GM19099 (cell line): ENCODE measurements around the gene P2RY13.

Experiments used
- POLR2A ChIP-seq: IDR thresholded peaks from 3 replicates; pipeline ENCODE4 v1.6.1; 2011; ENCODE audit warnings: low read depth; ENCODE audit not compliant: insufficient read length; ENCODE audit errors: extremely low read depth

P2RY13 gene

GRCh38 chr3:151309566-151309965 is 19.8 kb downstream of the P2RY13 start:
- TF ChIP-seq POLR2A: no peak

GRCh38 chr3:151307583-151308488 is 21.5 kb downstream of the P2RY13 start:
- TF ChIP-seq POLR2A: no peak

DNA sequence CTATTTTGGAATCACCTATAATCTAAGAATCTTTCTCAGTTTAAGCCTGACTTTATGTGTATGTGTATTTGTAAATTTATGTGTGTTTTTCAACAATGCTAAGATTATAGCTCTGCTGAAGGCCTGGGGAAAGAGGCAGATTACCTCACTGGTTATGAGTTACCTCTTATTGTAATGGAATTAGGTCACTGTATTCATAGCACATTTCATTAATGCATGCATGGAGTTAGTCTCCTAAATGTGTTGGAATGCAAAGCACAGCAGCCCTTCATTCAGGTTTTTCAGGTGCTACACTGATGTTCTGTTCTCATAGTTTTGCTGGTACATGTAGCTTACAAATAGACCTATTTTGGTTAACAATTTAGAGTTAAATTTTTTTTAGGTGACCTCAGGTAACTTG is 22.2 kb downstream of the P2RY13 start:
- TF ChIP-seq POLR2A: no peak

DNA sequence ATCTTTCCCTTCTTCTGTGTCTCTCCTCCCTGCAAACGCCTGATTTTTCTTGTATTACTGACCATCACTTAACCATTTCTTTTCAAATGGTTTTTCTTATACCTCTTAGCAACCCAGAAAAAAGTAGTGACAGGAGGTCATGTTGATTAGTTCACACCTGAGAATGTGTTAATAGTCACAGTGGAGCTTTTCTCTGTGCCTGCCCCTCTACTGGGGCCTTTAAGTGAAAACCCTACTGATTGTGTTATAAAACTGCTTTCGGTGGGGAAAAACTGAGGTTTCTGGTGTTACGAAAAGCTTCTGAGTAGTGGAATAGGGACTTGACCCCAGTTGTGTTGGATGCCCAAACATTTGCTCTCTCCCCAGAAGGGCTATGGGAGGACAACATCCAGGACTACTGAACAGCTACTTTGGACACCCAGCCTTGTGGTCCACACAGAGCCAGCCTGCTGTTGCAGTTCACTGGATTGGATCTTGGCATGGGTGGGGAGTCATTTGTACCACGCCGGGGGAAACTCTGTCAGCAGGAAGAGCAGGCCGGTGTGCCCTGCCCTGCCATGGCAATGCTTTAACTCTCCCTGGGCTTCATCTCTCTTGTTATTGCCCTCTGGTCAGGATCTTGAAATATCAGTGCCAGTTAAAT is 23.1 kb downstream of the P2RY13 start:
- TF ChIP-seq POLR2A: no peak

DNA sequence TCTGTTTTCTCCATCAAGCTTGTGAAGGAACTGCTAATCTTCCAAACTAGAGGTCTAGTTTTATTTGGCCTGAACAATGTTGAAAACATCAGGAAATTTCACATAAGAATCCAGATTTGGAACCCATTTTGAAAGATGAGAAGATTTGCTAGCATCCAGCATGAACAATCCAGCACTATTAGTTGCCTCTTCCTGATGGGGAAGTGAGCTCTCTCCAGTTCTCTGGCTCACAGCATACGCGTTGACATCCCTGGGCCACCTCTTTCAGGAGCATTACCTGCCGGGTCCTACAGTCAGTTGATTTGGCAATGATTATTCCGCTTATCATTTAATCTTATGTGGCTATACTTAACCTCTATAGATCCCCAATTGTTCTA is 23.6 kb downstream of the P2RY13 start:
- TF ChIP-seq POLR2A: no peak

DNA sequence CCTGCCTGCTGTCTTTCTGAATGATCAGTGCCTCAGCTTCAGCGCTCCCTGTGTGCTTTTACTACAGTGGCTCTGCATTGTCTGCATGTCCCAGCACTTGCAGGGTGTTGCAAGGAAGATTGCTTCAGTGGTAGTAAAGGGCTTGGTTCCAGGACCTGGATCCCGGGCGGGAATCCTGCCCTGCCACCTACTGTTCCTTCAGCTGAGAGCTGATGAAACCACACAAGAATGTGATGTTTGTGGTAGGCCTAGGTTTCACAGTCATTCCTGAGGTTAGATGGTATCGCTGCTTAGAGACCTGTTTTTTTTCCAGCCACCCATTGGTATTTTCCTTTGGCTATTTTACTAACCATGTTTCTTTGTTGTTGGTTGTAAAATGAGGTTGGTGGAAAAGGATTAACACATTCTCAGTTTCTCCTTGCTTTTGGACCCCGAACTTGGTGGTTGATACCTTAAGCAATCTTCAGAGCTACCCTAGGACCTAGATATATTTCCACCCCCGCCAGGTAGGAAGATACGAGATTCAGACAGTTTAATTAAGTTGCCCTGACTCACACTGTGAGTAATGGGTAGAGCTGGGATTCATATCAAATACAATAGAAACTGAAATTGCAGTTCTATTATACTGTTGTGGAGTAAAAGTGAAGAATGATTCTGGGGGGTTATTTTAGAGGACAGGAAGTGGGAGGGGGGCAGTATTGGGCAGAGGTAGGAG is 24.1 kb downstream of the P2RY13 start:
- TF ChIP-seq POLR2A: no peak

DNA sequence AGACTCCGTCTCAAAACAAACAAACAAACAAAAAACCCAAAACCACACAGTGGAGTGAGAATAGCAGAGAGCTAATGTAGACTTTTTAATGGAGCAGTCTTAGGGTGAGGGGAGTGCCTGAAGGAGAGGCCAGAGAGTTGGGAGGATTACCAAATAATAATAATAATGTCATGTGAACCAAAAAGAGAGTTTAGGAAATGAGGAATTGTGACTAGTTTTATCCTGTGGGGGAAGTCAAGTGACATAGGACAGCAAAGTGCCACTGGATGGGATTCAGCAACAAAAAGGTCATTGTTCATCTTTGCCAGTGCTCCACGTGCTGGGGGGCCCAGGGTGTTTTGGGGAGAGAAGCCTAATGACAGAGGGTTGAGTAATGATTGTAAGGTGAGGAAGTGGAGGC is 25.6 kb downstream of the P2RY13 start:
- TF ChIP-seq POLR2A: no peak

DNA sequence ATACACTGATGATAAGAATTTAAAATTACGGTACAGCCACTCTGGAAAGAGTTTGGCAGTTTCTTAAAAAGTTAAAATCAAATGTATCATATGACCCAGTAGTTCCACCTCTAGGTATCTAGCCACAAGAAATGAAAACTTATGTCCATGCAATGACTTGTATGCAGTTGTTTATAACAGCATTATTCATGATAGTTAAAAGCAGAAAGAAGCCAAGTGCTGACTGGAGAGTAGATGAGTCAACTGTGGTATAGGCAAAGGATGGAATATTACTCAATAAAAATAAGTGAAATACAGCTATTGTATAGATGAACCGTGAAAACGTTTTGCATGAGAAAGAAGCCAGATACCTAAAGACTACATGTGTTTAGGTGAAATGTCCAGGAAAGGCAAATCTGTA is 27.6 kb downstream of the P2RY13 start:
- no peak for TF ChIP-seq POLR2A

DNA sequence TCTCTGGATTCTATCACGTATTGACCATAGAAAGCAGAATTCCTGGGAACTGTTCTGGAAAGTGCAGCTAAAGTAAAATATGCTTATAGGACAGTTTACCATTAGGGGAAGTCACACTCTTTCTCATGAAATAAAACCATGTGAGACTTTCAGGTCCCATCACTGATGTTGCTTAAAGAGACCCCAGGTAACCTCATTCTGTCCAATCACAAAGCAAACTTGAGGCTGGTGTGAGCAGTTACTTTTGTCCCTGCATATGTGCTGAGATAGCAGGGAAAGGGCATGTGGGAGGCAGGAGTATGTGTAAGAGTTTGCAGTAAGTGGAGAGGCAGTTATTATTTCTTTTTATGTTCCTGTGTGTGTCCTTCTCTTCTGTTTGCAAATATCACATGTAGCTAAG is 28.8 kb downstream of the P2RY13 start:
- no peak for TF ChIP-seq POLR2A

DNA sequence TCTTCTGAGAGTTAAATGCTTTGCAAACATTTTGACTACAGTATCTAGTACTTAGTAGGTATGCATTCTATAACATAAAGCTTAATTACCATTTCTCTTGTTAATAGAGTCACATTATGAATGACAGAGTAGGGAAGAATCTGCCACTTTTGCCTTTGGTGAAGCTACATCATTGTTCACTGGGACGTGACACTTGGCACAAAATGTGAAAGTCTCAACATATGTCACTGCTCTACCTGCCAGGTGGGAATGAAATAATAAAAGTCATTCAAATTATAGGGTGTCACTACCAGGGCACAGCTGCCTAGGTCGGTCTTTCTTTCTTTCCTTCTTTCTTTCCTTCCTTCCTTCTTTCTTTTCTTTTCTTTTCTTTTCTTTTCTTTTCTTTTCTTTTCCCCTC is 30.3 kb downstream of the P2RY13 start:
- no peak for TF ChIP-seq POLR2A

GRCh38 chr3:151297429-151297828 is 31.9 kb downstream of the P2RY13 start:
- no peak for TF ChIP-seq POLR2A

DNA sequence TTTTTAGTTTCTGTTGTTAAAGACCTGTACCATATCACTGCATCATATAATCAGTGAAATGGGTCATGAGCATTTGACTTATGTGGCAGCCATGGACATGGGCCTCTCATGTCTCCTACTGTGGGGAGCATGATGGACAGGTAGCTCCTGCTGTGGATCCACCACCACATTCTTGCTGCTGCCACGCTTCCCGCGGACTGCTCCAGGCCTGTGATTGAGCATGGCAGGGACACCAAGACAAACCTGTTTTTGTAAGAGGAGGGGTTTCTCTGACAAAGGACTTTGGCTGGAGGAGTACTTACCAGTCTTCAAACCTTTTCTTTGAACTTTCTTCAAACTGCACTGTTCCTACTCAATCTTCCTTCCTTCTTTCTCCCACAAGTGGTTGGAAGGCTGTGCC is 33.1 kb downstream of the P2RY13 start:
- TF ChIP-seq POLR2A: no peak

- TF ChIP-seq POLR2A: no peak
These were observed 36.2 kb downstream of the P2RY13 start for GRCh38 chr3:151293127-151293526.

DNA sequence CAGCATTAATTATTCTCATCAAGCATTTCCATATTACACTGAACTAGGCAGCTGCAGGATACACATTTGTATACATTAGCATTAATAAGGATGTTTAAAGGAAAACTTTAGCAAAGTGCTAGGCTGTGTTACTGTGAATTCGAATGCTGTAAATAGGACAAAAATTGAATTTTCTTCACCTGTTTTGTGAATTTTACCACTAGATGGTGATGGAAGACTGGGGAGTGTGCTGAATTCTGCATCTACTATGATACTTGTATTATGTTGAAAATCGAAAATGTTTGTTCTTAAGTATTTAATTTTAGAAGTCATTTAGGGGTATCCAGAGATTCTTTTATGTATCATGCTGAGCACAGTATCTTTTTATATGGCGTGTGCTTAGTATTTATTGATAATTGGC is 38.7 kb downstream of the P2RY13 start:
- TF ChIP-seq POLR2A: no peak

DNA sequence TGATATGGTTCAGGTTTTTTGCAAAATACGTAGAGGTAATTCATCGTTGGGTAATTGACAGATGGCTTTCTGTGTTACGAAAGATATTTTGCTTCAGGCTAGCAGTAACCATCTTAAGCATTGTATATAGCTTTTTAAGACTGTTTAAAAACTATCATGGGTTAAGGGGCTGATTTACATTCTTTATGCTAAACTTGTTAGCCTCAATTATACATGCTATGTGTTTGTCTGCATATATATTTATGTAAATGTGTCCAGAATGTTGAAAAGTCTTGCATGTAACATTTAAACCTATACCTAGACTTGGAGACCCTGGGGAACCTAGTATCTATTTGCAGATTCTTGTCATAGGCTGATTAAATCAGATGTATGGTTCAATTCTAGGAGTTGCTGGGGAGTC is 39.9 kb downstream of the P2RY13 start:
- no peak for TF ChIP-seq POLR2A

DNA sequence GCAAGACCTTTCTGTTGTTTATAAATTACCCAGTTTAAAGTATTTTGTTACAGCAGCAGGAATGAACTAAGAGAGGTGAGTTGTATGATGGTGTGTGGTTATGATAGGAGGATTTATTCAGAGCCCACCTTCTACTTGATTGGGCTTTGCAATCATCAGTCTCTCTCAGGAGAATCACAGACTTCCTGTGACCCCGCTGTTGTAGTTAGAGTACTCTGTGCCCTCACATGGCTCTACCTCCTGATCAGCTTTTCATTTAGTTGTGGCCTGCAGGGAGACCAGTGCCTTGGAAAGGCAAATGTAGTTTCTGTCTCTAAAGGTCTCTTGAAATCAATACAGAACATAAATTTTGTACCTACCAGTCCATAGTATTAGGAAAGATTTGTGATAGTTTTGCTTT is 43.4 kb downstream of the P2RY13 start:
- TF ChIP-seq POLR2A: no peak
